Measurements from ENCODE around the gene FKBP15. TPM values are rescaled to one million over a fixed set of nuclear protein-coding genes. Genes with fewer than 3 reads are reported as not detected.

The FKBP15 gene
- total RNA-seq, 1 experiment from 2014 or later, result 26.3 TPM

DNA sequence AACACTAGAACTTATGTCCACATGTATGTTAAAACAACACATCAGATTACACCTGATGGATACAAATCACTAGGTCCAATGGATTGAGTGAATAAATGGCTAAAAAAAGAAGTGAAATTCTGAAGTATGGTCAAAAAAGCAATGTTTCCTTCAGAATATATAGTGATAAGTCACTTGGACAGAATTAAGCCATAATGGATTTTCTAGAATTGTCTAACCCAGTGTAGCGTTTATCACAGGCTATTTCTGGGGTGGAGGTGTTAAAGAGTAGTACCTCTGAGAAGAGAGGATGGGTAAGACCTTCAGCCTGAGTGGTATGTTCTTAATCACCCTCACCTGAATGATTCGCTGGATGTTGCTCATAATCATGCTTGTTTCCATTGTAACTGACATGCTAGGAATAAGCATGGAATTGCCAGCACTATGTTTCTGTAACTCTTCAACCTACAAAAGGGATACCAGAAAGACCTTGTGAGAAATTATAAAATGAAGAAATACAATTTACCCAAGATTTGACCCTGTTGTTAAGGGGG is 37.1 kb downstream of the FKBP15 start:
- H3K27ac ChIP-seq, result no peak overlapping the region
- no peaks in the 10 kb centered on the region for H3K27me3 ChIP-seq
- H3K4me3 ChIP-seq, result no peak overlapping the region
- H3K9me3 ChIP-seq (replicated peaks), result no peaks in the 10 kb centered on the region
- H3K36me3 ChIP-seq, result peaks cover 53% of the 10 kb centered on the region
- H3K4me1 ChIP-seq, result no peaks in the 10 kb centered on the region
- no peak for DNase-seq

DNA sequence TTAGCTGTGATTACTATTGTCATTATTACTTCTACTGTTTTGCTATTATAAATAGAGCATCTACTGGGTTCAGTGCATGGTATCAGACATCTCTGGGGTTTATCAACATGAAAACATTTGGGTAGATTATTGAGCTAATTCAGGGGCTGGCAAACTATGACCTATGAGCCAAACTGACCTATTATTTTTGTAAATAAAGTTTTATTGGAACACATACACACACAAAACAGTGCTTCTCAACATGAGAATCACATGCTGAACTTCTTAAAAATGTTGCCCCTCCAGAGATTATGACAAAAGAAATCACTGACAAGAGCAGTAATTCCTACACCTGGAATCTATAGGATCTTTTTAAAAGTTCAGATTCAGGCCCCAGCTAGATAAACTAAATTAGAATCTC is 39.9 kb downstream of the FKBP15 start:
- Histone ChIP-seq H3K4me3 (no peak overlapping the region), H3K27me3 (no peaks in the 10 kb centered on the region), H3K9me3 (replicated peaks) (no peaks in the 10 kb centered on the region), H3K36me3 (peaks cover 62% of the 10 kb centered on the region), H3K27ac (no peak overlapping the region), H3K4me1 (no peaks in the 10 kb centered on the region)
- DNase-seq, result no peak

GRCh38 chr9:113179839-113180238 is 41.2 kb downstream of the FKBP15 start:
- Histone ChIP-seq H3K4me3 (no peak overlapping the region), H3K27ac (no peak overlapping the region), H3K9me3 (replicated peaks) (no peaks in the 10 kb centered on the region), H3K27me3 (no peaks in the 10 kb centered on the region), H3K4me1 (no peaks in the 10 kb centered on the region), H3K36me3 (peaks cover 67% of the 10 kb centered on the region)
- DNase-seq, result no peak

DNA sequence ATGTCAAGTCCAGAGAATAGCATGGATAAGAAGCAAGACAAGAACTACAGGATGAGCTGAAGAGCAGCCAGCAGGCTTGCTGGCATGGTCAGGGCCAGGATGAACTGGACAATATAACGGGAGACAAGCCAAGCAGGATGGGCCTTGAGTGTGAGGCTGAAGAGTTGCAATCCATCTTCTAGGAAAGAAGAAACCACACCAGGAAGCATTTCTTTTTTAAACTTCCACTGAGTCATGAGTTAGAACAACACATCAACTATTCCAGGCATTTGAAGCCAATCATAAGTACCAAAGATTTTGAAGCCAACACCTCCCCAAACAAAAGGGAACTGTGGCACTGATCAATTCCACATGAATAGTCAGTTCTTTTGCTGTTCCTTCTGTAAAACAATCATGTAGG is 43.0 kb downstream of the FKBP15 start:
- DNase-seq, result no peak

GRCh38 chr9:113177251-113177650 is 43.8 kb downstream of the FKBP15 start:
- H3K9me3 ChIP-seq (replicated peaks), result no peaks in the 10 kb centered on the region
- H3K36me3 ChIP-seq, result peaks cover 70% of the 10 kb centered on the region
- H3K4me3 ChIP-seq, result no peak overlapping the region
- no peak overlapping the region for H3K27ac ChIP-seq
- DNase-seq, result no peak
- H3K27me3 ChIP-seq, result no peaks in the 10 kb centered on the region
- no peaks in the 10 kb centered on the region for H3K4me1 ChIP-seq

More for the DNA sequence above, 43.0 kb downstream of the FKBP15 start:
- H3K36me3 ChIP-seq, result peaks cover 68% of the 10 kb centered on the region
- H3K27ac ChIP-seq, result no peak overlapping the region
- H3K4me3 ChIP-seq, result no peak overlapping the region
- no peaks in the 10 kb centered on the region for H3K9me3 ChIP-seq (replicated peaks)
- no peaks in the 10 kb centered on the region for H3K27me3 ChIP-seq
- no peaks in the 10 kb centered on the region for H3K4me1 ChIP-seq

GRCh38 chr9:113176803-113177202 is 44.3 kb downstream of the FKBP15 start:
- Histone ChIP-seq H3K27me3 (no peaks in the 10 kb centered on the region), H3K9me3 (replicated peaks) (no peaks in the 10 kb centered on the region), H3K4me1 (no peaks in the 10 kb centered on the region), H3K27ac (no peak overlapping the region), H3K36me3 (peaks cover 69% of the 10 kb centered on the region), H3K4me3 (no peak overlapping the region)
- DNase-seq, result no peak

DNA sequence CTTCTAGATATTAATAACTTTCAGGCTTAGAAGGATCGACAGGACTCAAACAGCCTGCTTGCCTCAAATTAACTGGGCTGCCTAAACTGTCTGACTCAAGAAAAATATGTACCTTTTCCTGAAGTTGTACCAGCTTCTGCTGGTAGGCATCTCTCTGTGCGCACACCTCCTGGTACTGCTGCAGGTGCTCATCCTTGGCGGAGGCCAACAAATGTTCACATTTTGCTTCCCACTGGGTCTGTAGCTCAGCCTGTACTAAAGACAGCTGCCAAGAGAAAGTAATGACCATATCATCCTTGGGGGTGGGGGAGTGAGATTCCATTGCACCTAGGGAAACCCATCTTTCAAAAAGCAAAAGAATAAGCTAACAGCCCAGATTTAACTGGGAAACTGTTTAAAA is 47.7 kb downstream of the FKBP15 start:
- no peaks in the 10 kb centered on the region for H3K4me1 ChIP-seq
- H3K27me3 ChIP-seq, result no peaks in the 10 kb centered on the region
- H3K4me3 ChIP-seq, result no peak overlapping the region
- no peak for DNase-seq
- H3K36me3 ChIP-seq, result peaks cover 81% of the 10 kb centered on the region
- H3K9me3 ChIP-seq (replicated peaks), result no peaks in the 10 kb centered on the region
- H3K27ac ChIP-seq, result no peak overlapping the region

GRCh38 chr9:113168809-113169208 is 52.3 kb downstream of the FKBP15 start:
- no peaks in the 10 kb centered on the region for H3K27me3 ChIP-seq
- DNase-seq, result no peak
- no peaks in the 10 kb centered on the region for H3K9me3 ChIP-seq (replicated peaks)
- no peak overlapping the region for H3K4me3 ChIP-seq
- H3K36me3 ChIP-seq, result peaks cover 86% of the 10 kb centered on the region
- H3K4me1 ChIP-seq, result no peaks in the 10 kb centered on the region
- H3K27ac ChIP-seq, result no peak overlapping the region

DNA sequence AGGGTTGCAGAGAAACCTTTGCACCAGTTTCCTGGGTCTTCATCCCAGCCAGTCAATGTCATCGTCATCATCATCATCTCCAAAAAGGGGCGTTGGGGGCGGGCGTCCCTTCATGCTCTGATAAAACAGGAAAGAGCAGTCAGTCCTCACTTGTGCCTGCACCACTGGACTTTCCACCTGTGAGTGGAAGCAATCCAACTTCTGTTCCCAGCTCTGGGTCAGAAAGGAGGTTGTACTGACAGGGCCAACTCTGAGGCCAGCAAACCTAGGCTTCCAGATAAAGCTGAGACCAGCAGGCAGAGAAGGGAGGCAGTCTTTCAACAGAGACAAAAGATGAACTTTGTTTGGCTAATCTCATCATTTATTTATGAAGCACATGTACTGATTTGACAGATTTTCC is 55.0 kb downstream of the FKBP15 start:
- H3K27me3 ChIP-seq, result no peaks in the 10 kb centered on the region
- H3K4me3 ChIP-seq, result no peak overlapping the region
- peaks cover 91% of the 10 kb centered on the region for H3K36me3 ChIP-seq
- no peak for DNase-seq
- H3K4me1 ChIP-seq, result no peaks in the 10 kb centered on the region
- no peak overlapping the region for H3K27ac ChIP-seq
- no peaks in the 10 kb centered on the region for H3K9me3 ChIP-seq (replicated peaks)

DNA sequence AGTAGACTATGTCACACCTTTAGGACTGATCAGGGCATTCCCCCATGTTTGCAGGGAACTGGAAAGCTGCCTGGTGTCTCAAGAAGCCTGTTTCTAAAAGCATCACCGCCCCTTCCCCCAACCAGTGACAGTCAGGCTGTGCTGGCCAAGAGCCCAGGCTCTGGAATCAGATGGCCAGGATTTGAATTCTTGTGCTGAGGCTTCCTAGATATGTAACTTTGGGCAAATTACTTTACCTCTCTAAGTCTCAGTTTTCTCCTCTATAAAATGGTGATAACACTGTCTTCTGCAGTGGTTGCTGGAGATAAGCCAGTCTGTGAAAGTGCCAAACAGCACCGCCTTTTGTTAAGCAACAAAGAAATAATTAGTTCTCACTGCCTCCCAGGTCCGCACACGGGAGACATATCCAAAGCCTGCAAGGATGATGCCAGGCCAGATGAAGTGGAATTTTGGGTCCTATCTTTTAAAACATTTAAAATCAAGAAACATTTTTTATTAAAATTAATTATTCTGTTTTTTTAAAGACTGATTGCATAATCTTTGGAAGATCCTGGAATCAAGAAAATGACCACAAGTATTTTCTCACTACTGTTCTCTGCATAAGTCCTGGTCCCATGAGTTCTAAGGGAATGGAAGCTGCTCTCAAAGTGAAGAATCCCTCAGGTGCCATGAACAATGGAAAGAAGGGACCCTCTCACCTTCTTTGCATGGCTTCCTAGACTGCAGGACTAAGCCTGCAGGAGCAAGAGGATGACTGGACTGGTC is 56.4 kb downstream of the FKBP15 start:
- H3K27me3 ChIP-seq, result no peaks in the 10 kb centered on the region
- no peaks in the 10 kb centered on the region for H3K9me3 ChIP-seq (replicated peaks)
- H3K4me1 ChIP-seq, result no peaks in the 10 kb centered on the region
- H3K27ac ChIP-seq, result no peak overlapping the region
- DNase-seq, result no peak
- peaks cover 87% of the 10 kb centered on the region for H3K36me3 ChIP-seq
- no peak overlapping the region for H3K4me3 ChIP-seq

- Histone ChIP-seq H3K27me3 (no peaks in the 10 kb centered on the region), H3K4me1 (no peaks in the 10 kb centered on the region), H3K4me3 (no peak overlapping the region), H3K36me3 (peaks cover 78% of the 10 kb centered on the region), H3K27ac (no peak overlapping the region), H3K9me3 (replicated peaks) (no peaks in the 10 kb centered on the region)
- DNase-seq, result no peak
These were observed 58.1 kb downstream of the FKBP15 start for GRCh38 chr9:113163001-113163400.

DNA sequence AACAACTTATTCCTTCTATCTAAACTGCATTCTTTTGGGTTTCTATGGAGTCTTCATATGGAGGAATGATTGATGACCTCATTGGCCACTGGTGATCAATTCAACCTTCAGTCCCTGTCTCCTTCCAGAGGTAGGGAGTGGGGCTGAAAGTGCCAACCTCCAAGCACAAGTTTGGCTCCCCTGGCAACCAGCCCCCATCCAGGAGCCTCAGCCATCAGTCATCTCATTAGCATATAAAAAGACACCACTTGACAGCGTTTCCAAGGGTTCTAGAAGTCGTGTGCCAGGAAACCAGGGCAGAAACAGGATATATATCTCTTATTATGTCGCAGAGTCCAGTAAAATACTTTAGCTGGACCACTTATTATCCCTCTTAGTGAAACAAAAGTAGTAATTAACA is 60.5 kb downstream of the FKBP15 start:
- Histone ChIP-seq H3K27ac (no peak overlapping the region), H3K4me3 (no peak overlapping the region), H3K4me1 (peaks cover 6% of the 10 kb centered on the region), H3K36me3 (peaks cover 57% of the 10 kb centered on the region), H3K9me3 (replicated peaks) (no peaks in the 10 kb centered on the region), H3K27me3 (no peaks in the 10 kb centered on the region)
- no peak for DNase-seq

DNA sequence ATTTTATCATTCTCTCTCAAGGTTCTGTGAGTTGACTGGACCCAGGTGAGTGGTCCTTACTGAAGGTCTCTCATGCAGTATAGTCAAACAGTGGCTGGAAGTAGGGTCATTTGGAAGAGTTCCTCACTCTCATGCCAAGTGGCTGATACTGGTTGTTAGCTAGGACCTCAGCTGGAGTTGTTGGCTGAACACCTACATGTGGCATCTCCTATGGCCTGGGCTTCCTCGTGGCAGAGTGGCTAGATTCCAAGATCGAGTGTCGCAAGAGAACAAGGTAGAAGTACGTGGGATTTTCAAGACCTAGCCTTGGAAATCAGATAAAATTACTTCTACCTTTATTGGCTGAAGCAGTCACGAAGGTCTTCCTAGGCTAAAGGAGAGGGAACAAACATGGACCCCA is 62.6 kb downstream of the FKBP15 start:
- H3K27me3 ChIP-seq, result no peaks in the 10 kb centered on the region
- DNase-seq, result no peak
- peaks cover 25% of the 10 kb centered on the region for H3K4me1 ChIP-seq
- H3K27ac ChIP-seq, result no peak overlapping the region
- H3K4me3 ChIP-seq, result no peak overlapping the region
- H3K36me3 ChIP-seq, result peaks cover 37% of the 10 kb centered on the region
- H3K9me3 ChIP-seq (replicated peaks), result no peaks in the 10 kb centered on the region

DNA sequence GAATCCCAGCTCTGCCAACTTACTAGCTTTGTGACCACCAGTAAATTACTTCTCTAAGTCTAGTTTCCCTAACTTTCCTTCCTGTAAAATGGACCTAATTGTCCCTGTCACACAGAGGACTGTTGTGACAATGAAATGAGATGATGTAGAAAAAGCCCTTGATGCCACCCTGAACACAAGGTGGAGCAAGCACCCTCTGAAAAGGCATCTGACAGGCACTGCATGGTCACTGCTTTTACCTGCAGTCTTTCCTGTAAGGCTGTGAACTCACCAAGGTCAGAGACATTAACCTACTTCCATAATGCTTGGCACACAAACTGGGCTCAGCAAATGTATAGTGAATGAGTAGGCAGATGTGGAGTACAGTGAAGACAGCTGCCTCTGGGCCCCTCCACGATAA is 64.2 kb downstream of the FKBP15 start:
- no peak for DNase-seq
- Histone ChIP-seq H3K27ac (no peak overlapping the region), H3K36me3 (peaks cover 23% of the 10 kb centered on the region), H3K4me3 (no peak overlapping the region), H3K4me1 (peaks cover 38% of the 10 kb centered on the region), H3K9me3 (replicated peaks) (no peaks in the 10 kb centered on the region), H3K27me3 (no peaks in the 10 kb centered on the region)

DNA sequence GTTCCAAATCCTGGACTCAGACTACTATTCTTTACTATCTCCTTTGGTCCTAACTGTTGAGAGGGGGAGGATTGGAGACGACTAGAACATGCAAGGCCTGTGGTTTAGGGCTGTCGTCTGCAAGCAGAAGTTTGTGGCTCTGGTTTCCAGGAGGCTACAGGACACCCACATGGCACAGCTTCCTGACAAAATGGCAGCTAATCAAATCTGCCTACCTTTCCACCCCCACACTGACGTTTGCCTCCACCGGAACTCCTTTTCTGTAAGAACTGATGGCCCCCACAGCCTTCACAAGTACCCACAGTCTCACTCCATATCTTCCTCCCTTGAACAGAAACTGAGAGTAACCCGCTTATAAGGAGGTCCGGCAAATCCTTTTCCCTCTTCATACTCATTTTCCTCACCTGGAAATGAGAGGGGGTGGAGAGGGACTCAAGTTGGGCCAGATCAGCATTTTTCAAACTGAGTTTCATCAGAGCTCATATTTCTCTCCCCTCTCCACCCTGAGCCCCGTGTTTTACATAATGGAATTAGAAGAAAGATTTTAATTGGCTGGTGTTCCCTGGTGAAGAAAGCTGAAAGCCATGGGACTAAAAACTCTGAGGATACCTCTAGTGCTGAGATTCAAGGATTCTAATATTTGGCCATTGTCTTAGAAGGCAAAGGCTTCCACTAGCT is 65.0 kb downstream of the FKBP15 start:
- Histone ChIP-seq H3K27ac (no peak overlapping the region), H3K27me3 (no peaks in the 10 kb centered on the region), H3K9me3 (replicated peaks) (no peaks in the 10 kb centered on the region), H3K4me3 (no peak overlapping the region), H3K36me3 (peaks cover 18% of the 10 kb centered on the region), H3K4me1 (peaks cover 41% of the 10 kb centered on the region)
- DNase-seq, result no peak

Measured in SJCRH30 (cell line).